GM21390 (cell line): ENCODE data around the gene ANKRD10.

Experiments
- ATAC-seq: cut with Tn5 transposase; IDR thresholded peaks from one replicate; pipeline ENCODE4 v1.9.1; 2021; ENCODE audit not compliant: unreplicated experiment

The ANKRD10 gene

DNA sequence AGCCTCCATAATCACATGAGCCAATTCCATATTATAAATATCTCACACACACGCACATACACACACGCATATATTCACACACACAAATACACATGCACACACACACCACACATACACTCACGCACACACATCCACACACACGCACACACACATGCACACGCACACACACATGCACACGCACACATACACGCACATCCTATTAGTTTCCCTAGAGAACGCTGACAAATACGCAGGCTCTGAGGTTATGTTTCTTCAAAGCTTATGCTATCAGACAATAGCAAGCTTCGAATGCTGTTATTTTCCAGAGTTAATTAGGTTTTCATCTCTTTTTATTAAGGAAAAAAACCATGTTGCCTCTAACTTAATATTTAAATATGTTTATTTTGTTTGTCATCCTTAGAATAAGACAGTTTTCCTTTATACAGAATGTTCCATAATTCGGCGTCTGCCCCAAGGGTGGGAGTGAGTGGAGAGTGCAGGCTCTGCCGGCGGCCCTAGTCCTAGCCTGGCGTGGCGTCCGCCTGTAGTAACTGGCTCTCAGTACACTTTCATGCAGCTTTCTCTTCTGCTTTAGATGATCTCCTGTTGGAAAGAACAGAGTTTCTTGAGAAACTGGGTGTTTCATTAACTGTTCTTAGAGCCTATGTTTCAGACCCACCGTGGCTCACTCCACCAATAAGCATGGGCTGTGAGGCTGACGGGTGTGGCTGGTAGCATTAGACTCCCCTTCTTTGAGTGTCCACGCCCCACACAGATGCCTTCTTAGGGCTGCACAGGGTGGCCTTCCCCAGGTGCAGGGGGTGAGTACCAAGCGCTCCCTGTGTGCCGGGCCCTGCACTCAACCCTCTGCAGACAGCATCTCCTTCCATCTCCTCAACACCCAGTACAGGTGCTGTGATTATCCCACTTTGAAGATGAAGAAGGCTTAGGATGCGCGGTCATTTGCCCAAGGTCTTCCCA, 30.4 kb upstream of the ANKRD10 start:
- ATAC-seq: no peak

DNA sequence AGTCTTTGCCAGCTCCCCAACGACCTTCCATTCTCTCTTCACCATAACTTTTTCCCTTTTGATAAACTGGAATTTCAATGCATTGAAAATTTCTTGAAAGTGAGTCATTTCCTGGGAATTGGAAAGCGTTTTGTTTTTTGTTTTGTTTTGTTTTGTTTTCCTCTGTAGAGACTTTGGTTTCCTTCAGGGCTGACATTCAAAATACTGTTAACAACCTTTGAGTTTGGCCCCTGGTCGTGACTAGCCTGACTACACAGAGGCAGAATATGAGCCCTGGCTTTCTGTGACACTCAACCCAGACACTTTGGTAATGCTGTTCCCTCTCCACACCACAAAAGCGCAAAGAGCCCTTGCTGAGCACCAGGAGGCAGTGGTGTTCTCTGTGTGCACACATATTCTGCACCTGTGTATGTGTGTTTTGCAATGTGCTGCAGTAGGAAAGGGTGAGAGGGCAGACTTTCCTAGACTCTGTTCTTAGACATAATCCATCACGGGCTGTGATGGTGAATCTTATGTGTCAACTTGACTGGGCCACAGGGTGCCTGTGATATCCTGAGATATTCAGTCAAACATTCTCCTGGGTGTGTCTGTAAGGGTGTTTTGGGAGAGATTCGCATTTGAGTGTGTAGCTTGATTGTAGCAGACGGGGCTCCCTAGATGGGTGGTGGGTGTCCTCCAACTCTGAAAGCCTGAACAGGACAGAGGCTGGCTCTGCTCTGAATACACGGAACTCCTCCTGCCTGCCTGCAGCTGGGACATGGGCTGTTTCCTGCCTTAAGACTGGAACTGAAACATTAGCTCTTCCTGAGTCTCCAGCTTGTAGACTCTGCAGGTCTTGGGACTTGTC, 29.5 kb upstream of the ANKRD10 start:
- ATAC-seq: peak; percentile 60

DNA sequence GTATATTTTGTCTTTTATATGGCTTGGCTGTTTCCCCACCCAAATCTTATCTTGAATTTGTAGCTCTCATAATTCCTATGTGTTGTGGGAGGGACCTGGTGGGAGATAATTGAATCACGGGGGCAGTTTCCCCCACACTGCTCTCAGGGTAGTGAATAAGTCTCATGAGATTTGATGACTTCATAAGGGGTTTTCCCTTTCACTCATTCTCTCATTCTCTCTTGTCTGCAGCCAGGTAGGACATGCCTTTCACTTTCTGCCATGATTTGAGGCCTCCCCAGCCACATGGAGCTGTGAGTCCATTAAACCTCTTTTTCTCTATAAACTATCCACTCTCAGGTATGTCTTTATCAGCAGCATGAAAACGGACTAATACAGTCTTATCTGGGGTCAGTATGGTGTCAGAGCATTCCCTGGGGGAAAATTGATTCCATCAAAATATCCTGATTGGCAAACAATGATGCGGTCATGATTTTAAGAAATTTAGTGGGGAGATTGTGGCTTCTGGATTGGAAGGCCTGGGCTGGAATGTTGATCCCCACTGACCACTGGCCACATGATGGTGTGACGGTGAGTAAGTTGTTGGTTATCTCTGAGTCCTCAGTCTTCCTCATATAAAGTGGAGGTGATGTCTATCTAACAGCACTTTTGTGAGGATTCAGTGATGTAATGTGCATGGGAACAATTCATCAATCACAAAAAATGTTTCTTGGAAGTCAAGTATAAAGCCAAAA, 27.5 kb upstream of the ANKRD10 start:
- peak; percentile 69 for ATAC-seq

DNA sequence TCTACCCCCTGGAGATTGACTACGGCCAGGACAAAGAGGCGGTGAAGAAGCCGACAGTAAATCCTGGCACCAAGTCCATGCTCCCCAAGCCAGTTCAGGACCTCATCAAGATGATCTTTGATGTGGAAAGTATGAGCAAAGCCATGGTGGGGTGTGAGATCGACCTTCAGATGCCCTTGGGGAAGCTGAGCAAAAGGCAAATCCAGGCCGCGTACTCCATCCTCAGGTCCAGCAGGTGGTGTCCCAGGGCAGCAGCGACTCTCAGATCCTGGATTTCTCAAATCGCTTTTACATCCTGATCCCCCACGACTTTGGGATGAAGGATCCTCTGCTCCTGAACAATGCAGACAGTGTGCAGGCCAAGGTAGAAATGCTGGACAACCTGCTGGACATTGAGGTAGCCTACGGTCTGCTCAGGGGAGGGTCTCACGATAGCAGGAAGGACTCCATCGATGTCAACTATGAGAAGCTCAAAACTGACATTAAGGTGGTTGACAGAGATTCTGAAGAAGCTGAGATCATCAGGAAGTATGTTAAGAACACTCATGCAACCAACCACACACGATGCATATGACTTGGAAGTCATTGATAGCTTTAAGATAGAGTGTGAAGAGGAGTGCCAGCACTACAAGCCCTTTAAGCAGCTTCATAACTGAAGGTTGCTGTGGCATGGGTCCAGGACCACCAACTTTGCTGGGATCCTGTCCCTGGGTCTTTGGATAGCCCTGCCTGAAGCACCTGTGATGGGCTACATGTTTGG, 24.0 kb upstream of the ANKRD10 start:
- no peak for ATAC-seq

DNA sequence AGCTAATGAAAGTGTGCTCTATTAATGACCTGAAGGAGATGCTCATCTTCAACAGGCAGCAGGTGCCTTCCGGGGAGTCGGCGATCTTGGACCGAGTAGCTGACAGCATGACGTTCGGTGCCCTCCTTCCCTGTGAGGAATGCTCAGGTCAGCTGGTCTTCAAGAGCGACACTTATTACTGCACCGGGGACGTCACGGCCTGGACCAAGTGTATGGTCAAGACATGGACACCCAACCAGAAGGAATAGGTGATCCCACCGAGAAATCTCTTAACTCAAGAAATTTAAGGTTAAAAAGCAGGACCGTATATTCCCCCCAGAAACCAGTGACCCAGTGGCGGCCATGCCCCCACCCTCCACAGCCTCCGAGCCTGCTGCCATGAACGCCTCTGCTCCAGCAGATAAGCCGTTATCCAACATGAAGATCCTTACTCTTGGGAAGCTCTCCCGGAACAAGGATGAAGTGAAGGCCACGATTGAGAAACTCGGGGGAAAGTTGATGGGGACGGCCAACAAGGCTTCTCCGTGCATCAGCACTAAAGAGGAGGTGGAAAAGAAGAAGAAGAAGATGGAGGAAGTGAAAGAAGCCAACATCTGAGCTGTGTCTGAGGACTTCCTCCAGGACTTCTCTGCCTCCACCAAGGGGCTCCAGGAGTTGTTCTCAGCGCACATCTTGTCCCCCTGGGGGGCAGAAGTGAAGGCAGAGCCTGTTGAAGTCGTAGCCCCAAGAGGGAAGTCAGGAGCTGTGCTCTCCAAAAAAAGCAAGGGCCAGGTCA, 22.8 kb upstream of the ANKRD10 start:
- no peak for ATAC-seq

DNA sequence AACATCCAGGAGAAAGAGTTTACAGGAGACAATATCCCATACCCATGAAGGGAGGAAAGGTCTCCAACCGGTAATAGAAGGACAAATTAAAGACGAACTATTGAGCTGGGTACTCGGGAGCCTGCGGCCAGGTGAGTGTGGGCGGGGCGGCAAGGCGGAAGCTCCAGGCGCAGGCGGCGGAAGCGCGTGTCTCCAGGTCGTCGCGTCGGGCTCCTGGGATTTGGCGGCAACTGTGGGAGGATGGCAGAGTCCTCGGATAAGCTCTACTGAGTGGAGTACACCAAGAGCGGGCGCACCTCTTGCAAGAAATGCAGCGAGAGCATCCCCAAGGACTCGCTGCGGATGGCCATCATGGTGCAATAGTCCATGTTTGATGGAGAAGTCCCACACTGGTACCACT, 21.6 kb upstream of the ANKRD10 start:
- ATAC-seq: no peak

DNA sequence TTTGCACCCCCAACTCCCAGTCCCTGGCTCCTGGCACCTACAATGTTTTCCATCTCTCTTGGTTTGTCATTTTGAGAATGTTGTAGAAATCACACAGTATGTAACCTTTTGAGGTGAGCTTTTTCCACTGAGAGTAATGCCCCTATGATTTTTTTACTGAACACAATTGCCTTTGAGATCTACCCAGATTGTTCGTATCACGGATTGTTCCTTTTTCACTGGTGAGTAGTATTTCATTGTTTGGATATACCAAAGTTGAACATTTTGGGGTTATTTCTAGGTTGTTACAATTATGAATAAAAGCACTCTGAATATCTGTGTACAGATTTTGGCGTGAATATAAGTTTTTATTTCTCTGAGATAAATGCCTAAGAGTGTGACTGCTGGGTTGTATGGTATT, 17.7 kb upstream of the ANKRD10 start:
- no peak for ATAC-seq

DNA sequence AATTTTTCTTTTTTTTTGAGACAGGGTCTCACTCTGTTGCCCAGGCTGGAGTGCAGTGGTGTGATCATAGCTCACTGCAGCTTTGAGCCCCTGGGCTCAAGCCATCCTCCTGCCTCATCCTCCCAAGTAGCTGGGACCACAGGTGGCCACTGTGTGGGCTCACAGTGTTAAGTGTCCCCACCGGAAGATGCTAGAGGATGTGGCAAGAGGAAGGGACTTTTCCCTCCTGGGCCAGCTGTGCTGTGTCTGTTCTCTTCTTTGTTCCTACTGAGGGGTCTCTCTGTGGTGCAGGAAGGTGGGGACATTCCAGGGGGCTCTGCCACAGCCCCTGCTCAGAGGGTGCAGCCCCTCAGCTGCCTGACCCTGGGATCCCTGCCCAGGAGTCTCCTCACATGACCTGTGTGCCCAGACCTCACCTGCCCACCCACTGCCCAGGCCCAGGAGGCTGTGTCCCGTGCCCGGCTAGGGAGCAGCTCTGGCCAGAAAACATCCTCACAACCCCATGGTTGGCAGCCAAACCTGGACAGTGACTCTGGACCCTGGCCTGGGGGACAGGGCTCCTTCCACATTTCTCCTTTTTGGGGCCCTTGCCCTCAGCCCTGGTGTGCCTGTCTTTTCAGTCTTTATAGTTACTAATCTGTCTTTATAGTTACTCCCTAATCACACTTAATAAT, 14.4 kb upstream of the ANKRD10 start:
- ATAC-seq: no peak

DNA sequence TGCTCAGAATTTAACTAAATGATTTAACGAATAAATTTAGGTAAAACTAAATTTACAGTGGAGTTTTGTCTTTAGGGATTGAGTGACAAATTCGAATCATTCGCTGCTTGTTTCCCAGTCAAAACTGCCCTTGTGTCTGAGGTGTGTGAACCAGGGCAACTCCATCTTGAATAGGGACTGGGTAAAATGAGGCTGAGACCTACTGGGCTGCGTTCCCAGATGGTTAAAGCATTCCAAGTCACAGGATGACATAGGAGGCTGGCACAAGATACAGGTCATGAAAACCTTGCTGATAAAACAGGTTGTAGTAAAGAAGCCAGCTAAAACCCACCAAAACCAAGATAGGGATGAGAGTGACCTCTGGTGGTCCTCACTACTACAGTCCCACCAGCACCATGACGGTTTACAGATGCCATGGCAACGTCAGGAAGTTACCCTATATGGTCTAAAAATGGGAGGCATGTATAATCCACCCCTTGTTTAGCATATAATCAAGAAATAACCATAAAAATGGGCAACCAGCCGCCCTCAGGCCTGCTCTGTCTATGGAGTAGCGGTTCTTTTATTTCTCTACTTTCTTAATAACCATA, 10.2 kb upstream of the ANKRD10 start:
- ATAC-seq: no peak

DNA sequence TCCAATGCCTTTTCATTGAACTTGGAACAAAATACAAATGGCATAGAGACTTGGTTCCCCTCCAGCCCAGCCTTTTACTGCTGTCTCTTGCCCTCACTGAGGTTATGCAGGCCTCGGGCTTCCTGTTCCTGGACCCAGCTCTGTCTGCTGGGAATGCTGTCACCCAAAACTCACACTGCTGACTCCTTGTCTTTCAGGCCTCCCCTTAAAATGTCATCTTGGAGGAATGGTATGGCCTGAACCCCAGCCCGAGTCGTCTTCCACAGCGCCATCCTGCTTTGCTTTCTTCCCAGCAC, 9.7 kb upstream of the ANKRD10 start:
- ATAC-seq: no peak

DNA sequence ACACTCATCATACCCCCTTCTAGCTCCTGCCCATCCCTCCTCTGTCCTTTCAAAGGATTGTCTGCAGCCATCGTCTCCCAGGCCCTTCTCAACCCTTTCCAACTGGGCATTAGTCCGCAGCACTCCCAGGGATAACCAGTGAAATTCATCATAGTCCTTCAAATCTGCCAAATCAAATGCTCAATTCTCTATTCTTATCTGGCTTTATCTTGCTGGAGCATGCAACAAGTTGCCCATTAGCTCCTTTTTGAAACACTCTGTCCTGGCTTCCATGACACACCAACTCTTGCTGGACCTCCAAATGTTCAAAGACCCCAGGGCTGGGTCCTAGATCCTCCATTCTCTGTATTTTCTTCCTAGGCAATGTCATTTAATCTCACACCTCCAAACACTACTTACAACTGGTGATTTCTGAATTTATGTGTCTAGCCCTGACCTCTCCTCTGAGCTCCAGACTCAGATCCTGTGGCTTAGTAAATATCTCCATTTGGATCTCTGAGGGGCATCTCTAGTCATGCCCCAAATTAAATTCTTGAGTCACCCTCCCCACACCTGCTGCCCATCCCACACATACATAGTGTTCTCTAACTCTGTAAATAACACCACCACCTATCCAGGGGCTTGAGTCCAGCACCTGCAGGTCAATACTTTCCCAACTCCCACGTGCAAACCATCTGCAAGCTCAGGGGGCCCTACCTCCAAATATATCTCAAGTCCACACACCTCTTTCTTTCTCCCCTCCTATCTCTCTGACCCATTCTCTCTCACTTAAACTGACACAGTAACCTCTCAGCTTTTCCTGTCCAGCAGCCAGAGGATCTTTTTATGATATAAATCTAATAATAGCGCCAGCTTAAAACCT, 9.1 kb upstream of the ANKRD10 start:
- no peak for ATAC-seq

DNA sequence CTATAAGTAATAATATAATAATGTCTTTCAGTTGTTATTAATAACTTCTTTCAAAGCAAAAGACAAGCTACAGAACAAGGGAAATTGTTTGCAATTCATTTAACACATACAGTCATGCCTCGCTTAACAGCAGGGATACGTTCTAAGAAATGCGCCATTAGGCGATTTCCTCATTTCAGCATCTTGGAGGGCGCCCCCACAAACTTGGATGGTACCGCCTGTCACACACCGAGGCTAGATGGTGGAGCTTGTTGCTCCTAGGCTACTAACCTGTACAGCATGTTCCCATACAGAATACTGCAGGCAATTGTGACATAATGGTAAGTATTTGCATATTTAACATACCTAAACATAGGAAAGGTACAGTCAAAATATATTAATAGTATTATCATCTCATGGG, 8.2 kb upstream of the ANKRD10 start:
- ATAC-seq: no peak

DNA sequence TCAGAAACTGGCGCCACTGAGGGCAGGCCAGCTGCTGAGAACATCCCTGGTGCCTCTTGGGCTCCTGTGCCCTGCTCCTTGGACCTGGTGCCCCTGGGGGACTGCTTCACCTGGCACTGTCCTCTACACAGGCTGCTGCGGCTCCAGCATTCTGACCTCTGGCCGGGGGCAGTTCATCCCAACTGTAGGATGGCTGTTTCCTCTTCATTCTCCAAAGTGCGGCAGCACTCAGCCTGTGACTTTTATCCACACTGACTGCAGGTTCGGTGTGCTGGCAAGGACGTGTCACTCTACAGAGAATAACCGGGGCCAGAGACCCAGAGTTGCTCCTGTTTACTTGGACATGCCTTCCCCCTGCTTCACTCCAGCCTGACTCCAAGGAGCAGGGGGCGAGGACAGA, 7.6 kb upstream of the ANKRD10 start:
- no peak for ATAC-seq

DNA sequence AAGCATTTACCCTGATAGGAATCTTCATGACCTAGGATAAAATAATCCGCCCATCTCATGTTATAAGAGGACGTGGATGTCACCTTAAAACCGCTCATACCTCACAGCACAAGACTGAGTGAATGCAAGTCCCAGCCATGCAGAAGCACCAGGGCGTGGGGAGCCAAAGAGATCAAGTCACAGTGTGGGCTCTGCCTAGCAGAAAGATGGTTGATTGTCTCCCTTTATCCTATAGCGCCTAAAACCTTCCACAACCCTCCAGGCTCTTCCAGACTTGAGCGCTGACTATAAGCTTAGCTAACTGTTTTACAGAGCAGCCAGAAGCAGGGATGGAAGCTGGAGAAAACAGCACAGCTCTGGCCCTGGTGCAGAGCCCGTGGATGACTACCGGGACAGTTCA, 6.8 kb upstream of the ANKRD10 start:
- ATAC-seq: no peak

DNA sequence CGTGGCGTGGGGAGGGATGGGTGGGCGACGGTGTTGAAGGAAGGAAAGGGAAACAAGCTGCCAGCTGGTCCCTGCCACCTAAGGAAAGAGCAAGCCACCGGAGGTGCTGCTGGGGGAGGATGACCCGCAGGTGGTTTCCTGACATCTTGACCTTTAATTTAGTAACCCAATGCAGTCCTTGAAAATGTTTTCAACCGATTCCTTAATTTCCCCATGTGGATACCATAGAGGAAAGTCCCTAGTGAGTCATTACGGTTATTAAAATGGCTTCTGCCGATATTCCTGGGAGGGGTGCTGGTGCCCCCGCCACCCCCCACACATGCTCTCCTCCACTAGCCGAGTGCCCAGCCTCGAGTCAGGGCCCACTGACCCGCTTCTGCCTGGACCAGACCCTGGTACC, 6.3 kb upstream of the ANKRD10 start:
- ATAC-seq: no peak

DNA sequence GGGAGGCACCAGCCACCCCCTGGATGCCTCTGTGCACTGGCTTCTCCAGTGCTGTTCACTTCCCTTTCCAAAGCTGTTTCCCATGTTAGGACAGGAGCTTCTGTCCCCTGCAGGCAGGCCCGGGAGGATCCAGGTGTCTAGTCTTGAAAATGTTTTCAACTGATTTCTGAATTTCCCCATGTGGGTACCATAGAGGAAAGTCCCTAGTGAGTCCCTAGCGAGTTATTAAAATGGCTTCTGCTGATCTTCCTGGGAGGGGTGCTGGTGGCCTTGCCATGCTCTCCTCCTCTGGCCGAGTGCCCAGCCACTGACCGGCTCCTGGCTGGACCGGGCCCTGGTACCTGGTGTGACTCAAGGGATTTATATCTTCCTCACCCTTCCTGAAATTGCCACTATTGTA, 5.2 kb upstream of the ANKRD10 start:
- no peak for ATAC-seq

DNA sequence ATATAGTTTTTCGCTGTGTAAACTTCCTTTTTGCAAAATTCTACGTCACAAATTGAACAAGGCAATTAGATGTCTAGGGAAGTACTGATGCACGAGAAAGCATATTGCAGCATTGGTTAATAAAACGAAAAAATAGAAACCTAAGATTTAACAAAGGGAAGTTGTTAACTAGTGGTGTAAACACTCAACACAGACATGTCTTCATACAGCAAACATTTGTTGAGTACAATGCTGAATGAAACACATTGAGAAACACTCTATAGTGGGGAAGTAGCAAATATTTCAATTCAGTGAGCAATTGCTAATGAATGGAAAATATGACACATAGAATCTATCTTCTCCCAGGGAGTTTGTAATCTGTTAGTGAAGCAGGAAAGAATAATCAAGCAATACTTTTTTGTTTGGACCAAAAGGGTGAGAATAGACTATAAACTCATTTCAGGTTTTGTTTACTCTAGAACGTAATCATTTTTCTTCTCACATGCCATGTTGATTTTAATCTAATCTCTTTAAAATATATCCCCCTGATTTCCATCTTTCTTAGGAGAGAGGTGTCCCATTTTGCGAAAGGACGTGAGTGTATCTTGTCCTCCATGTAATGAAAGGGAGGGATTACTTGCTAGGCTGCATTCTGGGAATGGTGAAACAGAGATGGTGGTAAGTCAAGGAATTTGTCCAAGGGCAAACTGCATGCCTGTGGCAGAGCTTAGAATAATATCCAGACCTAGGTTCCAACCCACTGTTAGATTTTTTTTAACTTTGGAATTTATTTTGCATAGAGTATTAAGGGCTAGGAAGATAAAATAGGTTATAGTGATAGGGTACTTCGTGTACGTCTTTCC, 1.7 kb upstream of the ANKRD10 start:
- ATAC-seq: no peak
